Non-pigmented ciliary epithelial cell (primary cell): Measurements from ENCODE around the gene EIF3CL.
"Not testable (repeated sequence)": the region's sequence is repeated elsewhere in the genome, so short reads cannot be mapped to it uniquely, and the experiment has no call there.

Experiments
- DNase-seq: peaks from one replicate; pipeline ENCODE4 v3.0.0-alpha.2; 2010; ENCODE audit warnings: low read depth

EIF3CL gene

GRCh38 chr16:28362600-28362999 is 41.0 kb downstream of the EIF3CL start:
- not testable (repeated sequence) for DNase-seq

- DNase-seq: not testable (repeated sequence)
These were observed 65.4 kb downstream of the EIF3CL start for GRCh38 chr16:28338230-28338629.

GRCh38 chr16:28336940-28337710 is 66.5 kb downstream of the EIF3CL start:
- not testable (repeated sequence) for DNase-seq

DNA sequence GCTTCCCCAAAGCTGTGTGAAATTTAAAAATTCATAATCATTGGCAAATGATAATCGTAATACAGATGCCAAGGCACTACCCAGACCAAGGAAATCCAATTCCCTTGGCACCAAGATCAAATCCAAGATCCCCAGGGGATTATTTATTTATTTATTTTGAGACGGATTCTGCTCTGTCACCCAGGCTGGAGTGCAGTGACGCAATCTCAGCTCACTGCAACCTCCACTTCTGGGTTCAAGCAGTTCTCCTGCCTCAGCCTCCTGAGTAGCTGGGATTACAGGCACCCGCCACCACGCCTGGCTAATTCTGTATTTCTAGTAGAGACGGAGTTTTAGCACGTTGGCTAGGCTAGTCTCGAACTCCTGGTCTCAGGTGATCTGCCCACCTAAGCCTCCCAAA is 68.0 kb downstream of the EIF3CL start:
- DNase-seq: not testable (repeated sequence)

DNA sequence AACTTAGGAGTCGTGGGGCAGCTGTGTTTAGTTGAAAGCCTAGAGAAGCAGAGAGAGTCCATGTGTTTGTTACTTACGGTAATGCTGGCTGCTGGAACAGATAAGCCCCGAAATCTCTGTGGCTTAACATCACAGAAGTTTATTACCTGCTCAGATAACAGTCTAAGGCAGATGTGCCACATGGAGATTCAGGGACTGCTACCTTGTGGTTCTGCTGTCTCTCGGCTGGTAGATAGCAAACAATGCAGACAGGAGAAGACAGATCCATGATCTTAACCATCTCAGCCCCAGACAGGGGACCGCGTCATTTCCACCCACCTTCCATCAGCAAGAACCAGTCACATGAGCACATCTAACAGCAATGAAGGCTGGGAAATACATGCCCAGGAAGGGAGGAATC is 71.0 kb downstream of the EIF3CL start:
- DNase-seq: not testable (repeated sequence)

DNA sequence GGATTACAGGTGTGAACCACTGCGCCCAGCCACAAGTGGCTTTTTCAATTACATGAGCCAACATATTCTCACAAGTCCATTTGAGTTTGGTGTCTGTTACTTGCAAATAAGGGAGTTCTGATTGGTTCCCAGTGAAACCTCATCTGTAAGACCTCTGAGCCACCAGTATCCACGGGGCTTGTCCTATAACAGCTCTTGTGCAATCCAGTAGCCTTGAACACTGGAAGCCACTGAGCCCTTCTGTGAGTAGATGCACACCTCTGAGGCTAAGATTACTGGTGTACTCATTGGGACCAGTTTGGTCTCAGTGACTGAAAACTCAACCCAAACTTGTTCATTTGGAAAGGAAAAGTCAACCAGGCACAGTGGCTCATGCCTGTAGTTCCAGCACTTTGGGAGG is 72.7 kb downstream of the EIF3CL start:
- DNase-seq: not testable (repeated sequence)

- not testable (repeated sequence) for DNase-seq
These were observed 73.4 kb downstream of the EIF3CL start for GRCh38 chr16:28330232-28330631.
